BLaER1 treated with 17β-estradiol and CSF1 and Interleukin-3, amounts not matched to agents 10 nM and 100 nM (cell line): ENCODE measurements around the gene EIF4G1.
A peak's percentile ranks its signal among the peaks of the same experiment; 100 is the strongest.

Experiments
- H3K27ac ChIP-seq, 11 experiments: shearing (Covaris generic); formaldehyde crosslinking; 2 replicates each; pipeline ENCODE4 v1.8.1; 2022
- H3K27me3 ChIP-seq, 11 experiments: shearing (Covaris generic); formaldehyde crosslinking; 2 replicates each; pipeline ENCODE4 v1.8.1; 2022
- H3K36me3 ChIP-seq, 11 experiments: shearing (Covaris generic); formaldehyde crosslinking; 2 replicates each; pipeline ENCODE4 v1.8.1; 2022
- H3K4me1 ChIP-seq, 10 experiments: shearing (Covaris generic); formaldehyde crosslinking; 2 replicates each; pipeline ENCODE4 v1.8.1; 2022
- H3K4me2 ChIP-seq, 11 experiments: shearing (Covaris generic); formaldehyde crosslinking; 2 replicates each; pipeline ENCODE4 v1.8.1; 2022
- H3K4me3 ChIP-seq, 10 experiments: shearing (Covaris generic); formaldehyde crosslinking; 2 replicates each; pipeline ENCODE4 v1.8.1; 2022
- H3K9ac ChIP-seq, 11 experiments: shearing (Covaris generic); formaldehyde crosslinking; 2 replicates each; pipeline ENCODE4 v1.8.1; 2022
- H3K9me3 ChIP-seq, 11 experiments: shearing (Covaris generic); formaldehyde crosslinking; replicated peaks in 1 of 11; 2 replicates each; pipeline ENCODE4 v1.8.1; 2022
- H4K20me1 ChIP-seq, 11 experiments: shearing (Covaris generic); formaldehyde crosslinking; 2 replicates each; pipeline ENCODE4 v1.8.1; 2022
- Cebpa-rat ChIP-seq, 11 experiments: shearing (Covaris generic); IDR thresholded peaks; 2 replicates each; pipeline ENCODE4 v1.8.1; 2022

EIF4G1 gene

GRCh38 chr3:184300378-184300720 lies 14.1 kb upstream of the EIF4G1 start:
- Histone ChIP-seq H3K4me1 (peaks cover 13 to 27% (median 22%) of the 10 kb centered on the region in 10 experiments), H3K4me3 (peak overlapping the region; percentile 77 to 98 (median 86)), H3K9ac (peak overlapping the region; percentile 82 to 98 (median 93)), H3K27ac (peak overlapping the region in 4 of 11 experiments; percentile 73 to 93 (median 83); a peak in 8 of 22 replicates), H4K20me1 (peaks cover 6 to 62% (median 54%) of the 10 kb centered on the region in 11 experiments; a peak in 20 of 22 replicates), H3K4me2 (peak overlapping the region; percentile 88 to 99 (median 92)), H3K27me3 (no peaks in the 10 kb centered on the region), H3K36me3 (peaks cover 48 to 56% (median 53%) of the 10 kb centered on the region in 11 experiments), H3K9me3 (no peaks in the 10 kb centered on the region)
- no peak for TF ChIP-seq Cebpa-rat (IDR thresholded peaks at IDR 0.05)

GRCh38 chr3:184305577-184305976 lies 8.8 kb upstream of the EIF4G1 start:
- Histone ChIP-seq H3K4me1 (peaks cover 4 to 15% (median 8%) of the 10 kb centered on the region in 10 experiments), H3K27me3 (no peaks in the 10 kb centered on the region), H3K4me2 (no peak overlapping the region), H3K36me3 (peaks cover 87 to 98% (median 94%) of the 10 kb centered on the region in 11 experiments), H3K27ac (no peak overlapping the region), H3K4me3 (no peak overlapping the region), H4K20me1 (peaks cover 0 to 83% (median 64%) of the 10 kb centered on the region in 11 experiments; a peak in 20 of 22 replicates), H3K9ac (no peak overlapping the region), H3K9me3 (no peaks in the 10 kb centered on the region)
- no peak for TF ChIP-seq Cebpa-rat (IDR thresholded peaks at IDR 0.05)

GRCh38 chr3:184306341-184306972 lies 7.9 kb upstream of the EIF4G1 start:
- Histone ChIP-seq H4K20me1 (peaks cover 0 to 75% (median 56%) of the 10 kb centered on the region in 11 experiments; a peak in 19 of 22 replicates), H3K4me2 (no peak overlapping the region), H3K36me3 (peaks cover 78 to 89% (median 86%) of the 10 kb centered on the region in 11 experiments), H3K4me3 (no peak overlapping the region), H3K9ac (0 out of 22 replicates have a peak overlapping the region, but pooled peaks of 1 of the 11 experiments have one; percentile 19), H3K4me1 (peaks cover 0 to 6% (median under 1%) of the 10 kb centered on the region in 10 experiments; a peak in 7 of 20 replicates), H3K27me3 (no peaks in the 10 kb centered on the region), H3K27ac (no peak overlapping the region), H3K9me3 (no peaks in the 10 kb centered on the region)
- TF ChIP-seq Cebpa-rat (IDR thresholded peaks at IDR 0.05) = no peak

GRCh38 chr3:184307915-184308314 lies 6.5 kb upstream of the EIF4G1 start:
- no peak for TF ChIP-seq Cebpa-rat (IDR thresholded peaks at IDR 0.05)
- Histone ChIP-seq H3K36me3 (peaks cover 63 to 75% (median 71%) of the 10 kb centered on the region in 11 experiments), H3K4me1 (no peaks in the 10 kb centered on the region), H3K4me2 (no peak overlapping the region), H4K20me1 (peaks cover 0 to 60% (median 41%) of the 10 kb centered on the region in 11 experiments; a peak in 18 of 22 replicates), H3K27ac (no peak overlapping the region), H3K9me3 (no peaks in the 10 kb centered on the region), H3K4me3 (no peak overlapping the region), H3K9ac (peak overlapping the region in 1 of 11 experiments; percentile 6; a peak in 1 of 22 replicates), H3K27me3 (no peaks in the 10 kb centered on the region)

DNA sequence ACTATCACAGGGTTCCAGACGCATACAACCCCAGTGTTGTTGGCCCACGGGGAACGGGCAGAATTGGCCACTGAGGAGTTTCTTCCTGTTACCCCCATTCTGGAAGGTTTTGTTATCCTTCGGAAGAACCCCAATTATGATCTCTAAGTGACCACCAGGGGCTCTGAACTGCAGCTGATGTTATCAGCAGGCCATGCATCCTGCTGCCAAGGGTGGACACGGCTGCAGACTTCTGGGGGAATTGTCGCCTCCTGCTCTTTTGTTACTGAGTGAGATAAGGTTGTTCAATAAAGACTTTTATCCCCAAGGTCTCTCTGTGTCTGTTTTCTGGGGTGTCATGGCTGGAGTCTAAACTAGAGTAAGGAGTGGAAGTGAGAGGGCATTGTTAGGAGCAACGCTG lies 5.7 kb upstream of the EIF4G1 start:
- Histone ChIP-seq H3K4me2 (no peak overlapping the region), H3K4me3 (no peak overlapping the region), H3K9me3 (no peaks in the 10 kb centered on the region), H3K27ac (no peak overlapping the region), H4K20me1 (peaks cover 0 to 52% (median 33%) of the 10 kb centered on the region in 11 experiments; a peak in 18 of 22 replicates), H3K9ac (no peak overlapping the region), H3K27me3 (no peaks in the 10 kb centered on the region), H3K36me3 (peaks cover 55 to 67% (median 63%) of the 10 kb centered on the region in 11 experiments), H3K4me1 (peaks cover 0 to 2% (median under 1%) of the 10 kb centered on the region in 10 experiments; a peak in 5 of 20 replicates)
- TF ChIP-seq Cebpa-rat (IDR thresholded peaks at IDR 0.05) = no peak

DNA sequence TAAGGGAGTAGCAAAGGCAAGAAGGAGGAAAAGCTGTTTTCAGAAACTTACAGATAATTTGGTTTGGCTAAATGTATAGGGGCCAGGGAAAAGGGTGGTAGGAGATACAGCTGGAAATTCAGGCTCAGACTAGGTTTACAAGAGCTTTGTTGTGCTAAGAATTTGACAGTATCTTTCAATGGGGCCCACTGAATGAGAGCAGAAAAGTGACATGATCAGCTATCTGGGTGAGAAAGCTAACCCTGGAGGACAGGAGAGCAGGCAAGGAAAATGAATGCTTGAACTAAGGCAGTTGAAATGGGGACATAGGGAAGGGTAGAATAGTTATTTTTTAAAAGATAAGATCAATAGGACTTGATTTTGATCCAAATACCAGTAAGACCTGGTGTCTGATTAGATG lies 2.8 kb upstream of the EIF4G1 start:
- H3K4me2 ChIP-seq = no peak overlapping the region
- no peaks in the 10 kb centered on the region for H3K9me3 ChIP-seq
- H4K20me1 ChIP-seq = peaks cover 9 to 41% (median 25%) of the 10 kb centered on the region in 11 experiments
- H3K36me3 ChIP-seq = peaks cover 30 to 47% (median 44%) of the 10 kb centered on the region in 11 experiments
- H3K4me1 ChIP-seq = peaks cover 10 to 14% (median 13%) of the 10 kb centered on the region in 10 experiments
- H3K9ac ChIP-seq = peak overlapping the region in 1 of 11 experiments; percentile 8; a peak in 2 of 22 replicates
- H3K4me3 ChIP-seq = no peak overlapping the region
- TF ChIP-seq Cebpa-rat (IDR thresholded peaks at IDR 0.05) = no peak
- no peak overlapping the region for H3K27ac ChIP-seq
- H3K27me3 ChIP-seq = no peaks in the 10 kb centered on the region

GRCh38 chr3:184314700-184315542 lies 515 bp downstream of the EIF4G1 start:
- Histone ChIP-seq H4K20me1 (peaks cover 41 to 52% (median 49%) of the 10 kb centered on the region in 11 experiments), H3K36me3 (peaks cover 31 to 48% (median 45%) of the 10 kb centered on the region in 11 experiments), H3K4me3 (peak overlapping the region; percentile 80 to 98 (median 91)), H3K9ac (peak overlapping the region; percentile 93 to 99 (median 98)), H3K27me3 (no peaks in the 10 kb centered on the region), H3K27ac (peak overlapping the region; percentile 95 to 99 (median 98)), H3K4me1 (peaks cover 40 to 47% (median 45%) of the 10 kb centered on the region in 10 experiments), H3K4me2 (peak overlapping the region; percentile 82 to 98 (median 97)), H3K9me3 (no peaks in the 10 kb centered on the region)
- no peak for TF ChIP-seq Cebpa-rat (IDR thresholded peaks at IDR 0.05)

- Histone ChIP-seq H3K27me3 (no peaks in the 10 kb centered on the region), H4K20me1 (peaks cover 45 to 58% (median 54%) of the 10 kb centered on the region in 11 experiments), H3K4me3 (peak overlapping the region; percentile 80 to 98 (median 91)), H3K4me2 (peak overlapping the region; percentile 82 to 98 (median 97)), H3K27ac (peak overlapping the region; percentile 95 to 99 (median 98)), H3K9ac (peak overlapping the region; percentile 93 to 99 (median 98)), H3K36me3 (peaks cover 32 to 48% (median 46%) of the 10 kb centered on the region in 11 experiments), H3K9me3 (no peaks in the 10 kb centered on the region), H3K4me1 (peaks cover 40 to 52% (median 48%) of the 10 kb centered on the region in 10 experiments)
- TF ChIP-seq Cebpa-rat (IDR thresholded peaks at IDR 0.05) = no peak
Measured at GRCh38 chr3:184315543-184315867, 1.1 kb downstream of the EIF4G1 start.
